Measurements from ENCODE around the gene EDEM2.

- TF ChIP-seq CTCF (conservative IDR thresholded peaks at IDR 0.05) (no peak), ZFX (IDR thresholded peaks at IDR 0.05) (no peak)
Measured at GRCh38 chr20:35196313-35196712, 49.2 kb upstream of the EDEM2 start.
